ENCODE measurements around the gene AGBL4. TPM values are rescaled to one million over a fixed set of nuclear protein-coding genes. Genes with fewer than 3 reads are reported as not detected.

Gene AGBL4
- total and polyA plus RNA-seq, 9 of the 15 experiments (the other 6 are each of a cell fraction or from before 2014, with no cell fraction given): 0.11 TPM; not detected in 7

GRCh38 chr1:49677706-49678105 is 346.0 kb downstream of the AGBL4 start:
- H3K9ac ChIP-seq (ENCODE audit: insufficient read depth in 1 of 2, low read depth in 2 of 2, low read length in 2 of 2): no peak overlapping the region
- H2AFZ ChIP-seq (ENCODE audit: low read depth, low read length): no peak overlapping the region
- 0% methylated on average over 2 of the region's 2 CpGs for WGBS (ENCODE audit: insufficient coverage, low coverage, missing lambda C conversion rate)
- no peaks in the 10 kb centered on the region for H3K9me3 ChIP-seq (replicated peaks; ENCODE audit: control insufficient read depth, insufficient read depth, low read depth, low read length)
- no peak for DNase-seq (ENCODE audit: extremely low read depth in 1 of 4, low spot score in 3 of 4)
- no peaks in the 10 kb centered on the region for H3K79me2 ChIP-seq (ENCODE audit: control insufficient read depth, insufficient read depth, low read length)
- no peaks in the 10 kb centered on the region for H3K4me1 ChIP-seq (replicated peaks in 1 of 2; ENCODE audit: control insufficient read depth in 2 of 2, insufficient read depth in 2 of 2, low read length in 2 of 2)
- no peaks in the 10 kb centered on the region for H3K36me3 ChIP-seq (ENCODE audit: control insufficient read depth, insufficient read depth, low read length)
- no peak overlapping the region for H3K27ac ChIP-seq (ENCODE audit: extremely low read depth, low read depth, low read length)
- TF ChIP-seq ZBTB1 (CRISPR knock-in tag; IDR thresholded peaks at IDR 0.05; ENCODE audit: borderline replicate concordance, low read depth) (no peak), MTA3 (IDR thresholded peaks at IDR 0.05; ENCODE audit: borderline replicate concordance) (no peak), MLLT1 (IDR thresholded peaks at IDR 0.05) (no peak), ZNF124 (CRISPR knock-in tag; IDR thresholded peaks at IDR 0.05) (no peak), NUFIP1 (IDR thresholded peaks at IDR 0.05; ENCODE audit: partially characterized antibody) (no peak)
- no peaks in the 10 kb centered on the region for H3K27me3 ChIP-seq (ENCODE audit: control insufficient read depth in 2 of 2, insufficient read depth in 2 of 2, low read length in 2 of 2)
- no peak overlapping the region for H3K4me3 ChIP-seq
- intact Hi-C loops (cut with micrococcal nuclease) (no loop called here), in situ Hi-C loops (cut with MboI) (no loop called here)
- H3K4me2 ChIP-seq (ENCODE audit: insufficient read depth, low read length): no peak overlapping the region
- no peak for FAIRE-seq
- ChIA-PET CTCF (ENCODE audit: low intra/inter-chr PET ratio) (no interaction called here), POLR2A (no interaction called here)
- no TSS peak for BruUV-seq (replicated peaks)
- H4K20me1 ChIP-seq (replicated peaks; ENCODE audit: control insufficient read depth, insufficient read depth, low read length): no peaks in the 10 kb centered on the region
- no peak for ATAC-seq
- H3K9me1 ChIP-seq (ENCODE audit: control insufficient read depth, insufficient read depth, low read length): no peaks in the 10 kb centered on the region

GRCh38 chr1:49651136-49651535 is 372.6 kb downstream of the AGBL4 start:
- ChIA-PET CTCF (ENCODE audit: low intra/inter-chr PET ratio) (no interaction called here), POLR2A (no interaction called here)
- no peak overlapping the region for H3K4me3 ChIP-seq
- no peaks in the 10 kb centered on the region for H4K20me1 ChIP-seq (replicated peaks; ENCODE audit: control insufficient read depth, insufficient read depth, low read length)
- no peaks in the 10 kb centered on the region for H3K79me2 ChIP-seq (ENCODE audit: control insufficient read depth, insufficient read depth, low read length)
- ATAC-seq: no peak
- in situ Hi-C loops (cut with MboI): no loop called here
- no peaks in the 10 kb centered on the region for H3K27me3 ChIP-seq (ENCODE audit: control insufficient read depth in 2 of 2, insufficient read depth in 2 of 2, low read length in 2 of 2)
- no TSS peak for BruUV-seq (replicated peaks)
- no peaks in the 10 kb centered on the region for H3K36me3 ChIP-seq (ENCODE audit: control insufficient read depth, insufficient read depth, low read length)
- H3K9me3 ChIP-seq (replicated peaks; ENCODE audit: control insufficient read depth, insufficient read depth, low read depth, low read length): peaks cover 2% of the 10 kb centered on the region; the same call in 1 of the 2 replicates
- no peak overlapping the region for H3K4me2 ChIP-seq (ENCODE audit: insufficient read depth, low read length)
- DNase-seq (ENCODE audit: extremely low read depth in 1 of 4, low spot score in 3 of 4): no peak
- H3K9ac ChIP-seq (ENCODE audit: insufficient read depth in 1 of 2, low read depth in 2 of 2, low read length in 2 of 2): no peak overlapping the region
- intact Hi-C loops (cut with micrococcal nuclease): no loop called here
- no peak for FAIRE-seq
- H2AFZ ChIP-seq (ENCODE audit: low read depth, low read length): no peak overlapping the region
- 4% methylated on average over 3 of the region's 3 CpGs for WGBS (ENCODE audit: insufficient coverage, low coverage, missing lambda C conversion rate)
- H3K4me1 ChIP-seq (replicated peaks in 1 of 2; ENCODE audit: control insufficient read depth in 2 of 2, insufficient read depth in 2 of 2, low read length in 2 of 2): no peaks in the 10 kb centered on the region
- no peak overlapping the region for H3K27ac ChIP-seq (ENCODE audit: extremely low read depth, low read depth, low read length)
- H3K9me1 ChIP-seq (ENCODE audit: control insufficient read depth, insufficient read depth, low read length): no peaks in the 10 kb centered on the region
- TF ChIP-seq MLX (CRISPR knock-in tag; conservative IDR thresholded peaks at IDR 0.05) (no peak), ZNF184 (CRISPR knock-in tag; IDR thresholded peaks at IDR 0.05) (no peak), ARID4B (CRISPR knock-in tag; IDR thresholded peaks at IDR 0.05) (no peak), NCOA2 (IDR thresholded peaks at IDR 0.05; ENCODE audit: partially characterized antibody in 2 of 2) (no peak), TAL1 (IDR thresholded peaks at IDR 0.05) (no peak), PHTF2 (CRISPR knock-in tag; IDR thresholded peaks at IDR 0.05) (no peak)
